Heart left ventricle (tissue), 16 donors: ENCODE data around the gene SHC4. TPM values are rescaled to one million over a fixed set of nuclear protein-coding genes. Genes with fewer than 3 reads are reported as not detected.

ENCODE experiments used
- ATAC-seq, 4 donors: fragments of 200-7000 bp; cut with Tn5 transposase; one replicate each; pipeline ENCODE4 v1.9.1; 2020 to 2022; ENCODE audit warnings: moderate library complexity in 4 of 4, mild to moderate bottlenecking in 3 of 4, moderate number of reproducible peaks in 1 of 4
- DNase-seq, 5 donors: peaks; one replicate each; pipeline ENCODE4 v3.0.0-alpha.2; 2020
- H3K27ac ChIP-seq, 12 donors: fragments of 200-600 bp; sonication (generic) in 4 of 12; one replicate each; pipeline versions ENCODE4 v1.5.0 to v1.8.0; 2016 to 2022; ENCODE audit warnings: mild to moderate bottlenecking in 2 of 12
- H3K27me3 ChIP-seq, 9 donors: fragments of 200-600 bp; sonication (generic) in 2 of 9; one replicate each; pipeline versions ENCODE4 v1.5.1 to v1.8.0; 2016 to 2022; ENCODE audit warnings: mild to moderate bottlenecking in 3 of 9
- H3K36me3 ChIP-seq, 9 donors: fragments of 200-600 bp; sonication (generic) in 2 of 9; one replicate each; pipeline versions ENCODE4 v1.5.0 to v1.8.0; 2018 to 2022; ENCODE audit warnings: mild to moderate bottlenecking in 2 of 9
- H3K4me1 ChIP-seq, 12 donors: fragments of 200-600 bp; sonication (generic) in 4 of 12; one replicate each; pipeline versions ENCODE4 v1.5.0 to v1.8.0; 2016 to 2022; ENCODE audit warnings: mild to moderate bottlenecking in 3 of 12
- H3K4me3 ChIP-seq, 12 donors: fragments of 200-600 bp; sonication (generic) in 4 of 12; one replicate each; pipeline versions ENCODE4 v1.5.0 to v1.8.0; 2017 to 2022; ENCODE audit warnings: mild to moderate bottlenecking in 9 of 12, moderate library complexity in 4 of 12
- H3K9me3 ChIP-seq, 12 donors: fragments of 200-600 bp; sonication (generic) in 4 of 12; one replicate each; pipeline versions ENCODE4 v1.5.0 to v1.8.0; 2016 to 2022; ENCODE audit warnings: mild to moderate bottlenecking in 1 of 12
- POLR2A ChIP-seq, 2 donors: fragments of 450-650 bp; IDR thresholded peaks; one replicate each; pipeline ENCODE4 v1.6.1; 2017; ENCODE audit warnings: antibody characterized with exemption in 2 of 2, mild to moderate bottlenecking in 2 of 2, moderate library complexity in 2 of 2
- WGBS, 4 donors: extraction: QIAGEN DNeasy Blood & Tissue Kit in 2 of 4; methylation state at CpG; one replicate each; pipeline versions ENCODE4 v1.1.5 to v1.1.7; 2013 to 2018; 5-methylcytosine and 5-hydroxymethylcytosine counted together
- intact Hi-C, 10 donors: fragments of 100-400 bp; cut with DNase I; formaldehyde crosslinking; loops; one replicate each; pipeline versions ENCODE4 v1.11.1 to v1.14.2; 2022
- polyA plus RNA-seq, 2 donors: library from polyadenylated mRNA; stranded (reverse); fragments of 200-250 nt; gene quantifications; one replicate each; pipeline ENCODE4 v1.2.3, GENCODE V29; 2013
- total RNA-seq, 9 donors: library from RNA; depleted of rRNA in 2 of 9; stranded (reverse); fragments of >200 nt in 2 of 9; fragmentation: NEBNext Ultra II Directional in 3 of 9; extraction: Animal tissue kit (Norgen Biotek cat#: 25700) in 3 of 9; gene quantifications; one replicate each; pipeline versions ENCODE4 v1.1.0 to v1.2.4, GENCODE V29; 2016 to 2023
- TF ChIP-seq, protein P1 (sequence below), 12 donors: fragments of 200-600 bp; sonication (generic) in 4 of 12; IDR thresholded peaks; one replicate each; pipeline versions ENCODE4 v1.5.0 to v1.8.0; 2018 to 2022; ENCODE audit warnings: antibody characterized with exemption in 12 of 12, mild to moderate bottlenecking in 5 of 12
- donor health status: ischemic (EF 13 %, LVEDD 7.1; RV severe dilation, severe dysfunction).
- donor health status: healthy with polysubstance abuse.
- donor health status: DM: no; HTN: yes; CAD: no.
- donor health status: DM: no; HTN: no; CAD: no.
- donor health status: ischemic (EF 25% LVEDD 6.9; RV normal size, moderate dysfunction).
- donor health status: ischemic (EF 25% LVEDD 5.7; RV mildly dilated, moderate dysfunction).
- donor health status: healthy.
- donor health status: DM: yes; HTN: yes; CAD: no.
- donor health status: ischemic (EF 35%, LVEDD 5.7; RV mildly dilated, moderate dysfunction).
- donor health status: nonischemic (EF 11% LVEDD 7.7; RV severe dilation, severe dysfunction).
- donor health status: DM: yes; HTN: yes; CAD: no.
- donor health status: PGD.
- donor health status: ischemic (EF 29% LVEDD 5.4; RV normal size, mild dysfunction).
- donor health status: nonischemic (EF 23%, LVEDD 6.1; RV moderate dilation, normal function).

Gene SHC4
- total and polyA plus RNA-seq, 11 donors = 1.3 to 4.1 (median 2.2) TPM

DNA sequence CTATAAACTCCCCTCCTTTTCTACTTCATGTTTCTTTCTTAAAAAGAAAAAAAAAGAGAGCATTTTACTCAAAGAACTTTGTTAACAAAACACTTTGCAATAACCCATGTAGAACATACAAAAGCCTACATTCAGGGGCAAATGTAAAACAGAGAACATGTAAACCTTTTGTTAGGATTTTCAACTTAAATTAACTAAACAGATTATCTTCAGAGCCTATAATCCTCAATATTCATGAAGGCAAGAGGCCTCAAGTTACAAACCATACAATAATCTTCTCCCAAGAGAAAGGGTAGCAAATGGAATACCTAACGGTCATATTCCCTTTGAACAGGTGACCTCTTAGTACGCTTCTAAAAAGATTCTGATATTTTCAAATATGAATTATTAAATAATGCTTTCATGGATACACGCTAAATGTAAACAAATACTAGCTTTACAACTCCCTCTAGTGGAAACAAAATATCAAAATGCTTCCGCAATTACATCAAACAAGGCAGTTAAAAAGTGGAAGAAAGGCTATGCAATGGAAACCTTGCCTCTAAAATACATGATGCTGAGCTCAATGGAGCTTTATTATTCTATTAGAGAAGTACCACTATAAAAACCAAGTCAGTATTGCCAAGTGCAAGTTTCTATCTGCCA, 162.8 kb downstream of the SHC4 start:
- TF ChIP-seq, protein P1, sequence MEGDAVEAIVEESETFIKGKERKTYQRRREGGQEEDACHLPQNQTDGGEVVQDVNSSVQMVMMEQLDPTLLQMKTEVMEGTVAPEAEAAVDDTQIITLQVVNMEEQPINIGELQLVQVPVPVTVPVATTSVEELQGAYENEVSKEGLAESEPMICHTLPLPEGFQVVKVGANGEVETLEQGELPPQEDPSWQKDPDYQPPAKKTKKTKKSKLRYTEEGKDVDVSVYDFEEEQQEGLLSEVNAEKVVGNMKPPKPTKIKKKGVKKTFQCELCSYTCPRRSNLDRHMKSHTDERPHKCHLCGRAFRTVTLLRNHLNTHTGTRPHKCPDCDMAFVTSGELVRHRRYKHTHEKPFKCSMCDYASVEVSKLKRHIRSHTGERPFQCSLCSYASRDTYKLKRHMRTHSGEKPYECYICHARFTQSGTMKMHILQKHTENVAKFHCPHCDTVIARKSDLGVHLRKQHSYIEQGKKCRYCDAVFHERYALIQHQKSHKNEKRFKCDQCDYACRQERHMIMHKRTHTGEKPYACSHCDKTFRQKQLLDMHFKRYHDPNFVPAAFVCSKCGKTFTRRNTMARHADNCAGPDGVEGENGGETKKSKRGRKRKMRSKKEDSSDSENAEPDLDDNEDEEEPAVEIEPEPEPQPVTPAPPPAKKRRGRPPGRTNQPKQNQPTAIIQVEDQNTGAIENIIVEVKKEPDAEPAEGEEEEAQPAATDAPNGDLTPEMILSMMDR (IDR thresholded peaks at IDR 0.05) = peak; percentile 20 to 66 (median 51)
- TF ChIP-seq POLR2A (IDR thresholded peaks at IDR 0.05) = no peak
- 36 to 54% (median 44%) methylated on average over 4 of the region's 4 CpGs for WGBS, 4 donors
- Histone ChIP-seq H3K4me1 (peaks cover 0 to 15% (median 1%) of the 10 kb centered on the region in 12 donors), H3K27ac (peak overlapping the region in 2 of 12 donors; percentile 23 to 30), H3K9me3 (no peaks in the 10 kb centered on the region), H3K4me3 (peak overlapping the region in 1 of 12 donors; percentile 24), H3K27me3 (no peaks in the 10 kb centered on the region), H3K36me3 (peaks cover 0 to 4% (median 0%) of the 10 kb centered on the region in 9 donors)
- DNase-seq = no peak
- intact Hi-C loops = loop anchor here (2.0 to 10.0 kb wide), 7 partner anchors 156 to 446 kb away; partner anchors contain the start of gene FBN1 (in 3 of the 10)
- no peak for ATAC-seq

DNA sequence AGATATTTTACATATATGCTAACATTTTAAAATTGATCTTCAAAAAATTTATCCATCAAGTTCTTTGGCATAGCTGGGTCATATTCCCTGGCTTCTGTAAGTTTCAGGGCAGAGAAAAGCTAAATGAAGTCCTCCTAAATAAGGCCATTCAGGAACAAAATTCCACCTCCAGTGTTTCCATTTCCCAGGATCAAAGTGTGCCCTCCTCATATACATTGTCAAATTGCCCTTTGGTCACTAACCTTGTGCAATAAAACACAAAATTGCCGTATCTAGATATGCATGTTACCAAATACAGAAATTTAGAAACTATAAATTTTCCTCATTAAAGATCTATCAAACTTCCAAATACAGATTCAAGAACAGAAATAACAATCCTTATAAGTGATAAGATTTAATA, 163.5 kb downstream of the SHC4 start:
- Histone ChIP-seq H3K27me3 (no peaks in the 10 kb centered on the region), H3K36me3 (peaks cover 0 to 4% (median 0%) of the 10 kb centered on the region in 9 donors), H3K9me3 (no peaks in the 10 kb centered on the region), H3K4me1 (peaks cover 0 to 21% (median 0%) of the 10 kb centered on the region in 12 donors), H3K4me3 (no peak overlapping the region), H3K27ac (peak overlapping the region in 1 of 12 donors; percentile 28)
- intact Hi-C loops = loop anchor here (2.0 to 10.0 kb wide), 7 partner anchors 155 to 445 kb away; partner anchors contain the start of gene FBN1 (in 3 of the 10)
- TF ChIP-seq POLR2A (IDR thresholded peaks at IDR 0.05) = no peak
- TF ChIP-seq, protein P1 (IDR thresholded peaks at IDR 0.05) = no peak
- DNase-seq (no peak), ATAC-seq (no peak)
- WGBS, 4 donors = 89 to 98% (median 95%) methylated on average over 1 of the region's 1 CpG

DNA sequence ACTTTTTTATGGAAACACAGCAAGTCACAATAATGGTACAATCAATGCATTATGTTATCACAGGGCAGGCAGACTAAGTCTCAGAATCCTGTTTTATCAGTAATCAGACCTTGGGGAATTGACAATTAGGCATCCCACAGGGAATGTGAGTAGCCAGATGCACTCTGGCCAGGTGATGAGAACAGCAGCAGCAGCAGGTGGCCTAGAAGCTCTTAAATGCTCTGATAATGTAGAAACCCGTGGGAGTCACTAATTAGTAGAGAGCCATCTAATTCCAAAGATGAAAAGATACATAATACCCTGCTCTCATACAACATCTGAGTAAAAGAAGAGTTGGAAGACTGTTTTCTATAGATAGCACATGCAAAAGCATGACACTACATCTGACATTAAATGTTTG, 165.4 kb downstream of the SHC4 start:
- no peak for ATAC-seq
- Histone ChIP-seq H3K9me3 (no peaks in the 10 kb centered on the region), H3K4me1 (peaks cover 0 to 34% (median 0%) of the 10 kb centered on the region in 12 donors), H3K36me3 (peaks cover 0 to under 1% (median 0%) of the 10 kb centered on the region in 9 donors), H3K4me3 (peak overlapping the region in 3 of 12 donors; percentile 30 to 39 (median 38)), H3K27me3 (no peaks in the 10 kb centered on the region), H3K27ac (peak overlapping the region in 3 of 12 donors; percentile 5 to 50 (median 47))
- no peak for TF ChIP-seq POLR2A (IDR thresholded peaks at IDR 0.05)
- TF ChIP-seq, protein P1 (IDR thresholded peaks at IDR 0.05) = no peak
- intact Hi-C loops = loop anchor here in 4 of 10 donors (2.0 to 10.0 kb wide), 4 partner anchors 154 to 441 kb away; partner anchors contain the start of gene FBN1 (in 2 of the 4)
- 51 to 63% (median 60%) methylated on average over 1 of the region's 1 CpG for WGBS, 4 donors
- no peak for DNase-seq

DNA sequence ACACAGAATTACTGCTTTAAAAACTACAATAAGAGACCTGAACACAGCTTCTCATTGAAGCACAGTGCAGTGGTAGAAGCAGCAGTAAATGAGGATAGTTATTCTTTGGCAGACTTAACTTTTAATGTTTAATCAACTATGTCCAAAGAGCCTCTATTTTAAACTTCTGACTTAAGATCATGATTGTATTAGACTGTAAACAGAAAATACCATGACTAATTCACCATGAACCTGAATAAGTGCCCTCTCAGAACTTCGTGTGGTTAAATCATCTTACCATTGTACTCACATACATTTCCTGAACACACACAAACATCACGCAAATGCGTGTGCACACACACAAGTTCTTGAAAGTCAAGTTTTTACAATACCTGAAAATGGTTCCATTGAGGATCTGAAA, 166.8 kb downstream of the SHC4 start:
- peak overlapping the region in 6 of 12 donors; percentile 21 to 39 (median 32) for H3K4me3 ChIP-seq
- intact Hi-C loops = loop anchor here in 3 of 10 donors (5.0 to 10.0 kb wide), 3 partner anchors 152 to 440 kb away; partner anchors contain the start of gene FBN1 (in 2 of the 3)
- WGBS, 4 donors = 79 to 87% (median 84%) methylated on average over 3 of the region's 3 CpGs
- no peaks in the 10 kb centered on the region for H3K27me3 ChIP-seq
- peak overlapping the region in 4 of 12 donors; percentile 27 to 50 (median 46) for H3K27ac ChIP-seq
- no peaks in the 10 kb centered on the region for H3K9me3 ChIP-seq
- peaks cover 0 to 14% (median 0%) of the 10 kb centered on the region in 9 donors for H3K36me3 ChIP-seq
- ATAC-seq (no peak), DNase-seq (no peak)
- TF ChIP-seq POLR2A (IDR thresholded peaks at IDR 0.05) = no peak
- TF ChIP-seq, protein P1 (IDR thresholded peaks at IDR 0.05) = no peak
- H3K4me1 ChIP-seq = peaks cover 0 to 34% (median 0%) of the 10 kb centered on the region in 12 donors
